K562 (cell line): Measurements from ENCODE around the gene FAM43B. TPM values are rescaled to one million over a fixed set of nuclear protein-coding genes. Genes with fewer than 3 reads are reported as not detected.

ENCODE experiments used
- ATF1 ChIP-seq, 2 experiments: fragments of 450-650 bp in 1 of 2; IDR thresholded peaks; 2 replicates each; pipeline ENCODE4 v1.6.1; 2016; ENCODE audit warnings: missing compliant biosample characterization in 1 of 2, missing genetic modification characterization in 1 of 2
- BCLAF1 ChIP-seq, 2 experiments: fragments of 450-650 bp in 1 of 2; IDR thresholded peaks; 2 replicates each; pipeline ENCODE4 v1.6.1; 2011 to 2017; ENCODE audit warnings: low read depth in 2 of 2, antibody characterized with exemption in 1 of 2, borderline replicate concordance in 1 of 2, low read length in 1 of 2, mild to moderate bottlenecking in 1 of 2, mixed read lengths in 1 of 2; ENCODE audit not compliant: control insufficient read depth in 1 of 2
- BCOR ChIP-seq: fragments of 450-650 bp; IDR thresholded peaks from 2 replicates; pipeline ENCODE4 v1.6.1; 2016
- FOXJ2 ChIP-seq: fragments of 200-800 bp; sonication (Bioruptor generic); IDR thresholded peaks from 2 replicates; pipeline ENCODE4 v1.6.1; 2016; ENCODE audit warnings: missing genetic modification characterization, missing compliant biosample characterization
- GATAD2B ChIP-seq: fragments of 450-650 bp; IDR thresholded peaks from 2 replicates; pipeline ENCODE4 v1.6.1; 2017; ENCODE audit warnings: mild to moderate bottlenecking, borderline replicate concordance
- HEY1 ChIP-seq: fragments of 250-450 bp; sonication (Bioruptor Pico); IDR thresholded peaks from 2 replicates; pipeline ENCODE4 v1.5.0; 2020; ENCODE audit warnings: mild to moderate bottlenecking, moderate library complexity, borderline replicate concordance
- KLF10 ChIP-seq: fragments of 250-450 bp; sonication (Bioruptor Pico); IDR thresholded peaks from 2 replicates; pipeline ENCODE4 v1.6.1; 2021; ENCODE audit warnings: matching md5 sums
- RBM17 ChIP-seq: fragments of 200-400 bp; formaldehyde crosslinking; IDR thresholded peaks from 2 replicates; pipeline ENCODE4 v1.6.1; 2017; ENCODE audit warnings: low read depth, mild to moderate bottlenecking, low read length, borderline replicate concordance
- SMAD1 ChIP-seq: fragments of 150-350 bp; IDR thresholded peaks from 2 replicates; pipeline ENCODE4 v1.6.1; 2014; ENCODE audit warnings: low read length, low read depth; ENCODE audit not compliant: partially characterized antibody
- SMARCC2 ChIP-seq: fragments of 450-650 bp; IDR thresholded peaks from 2 replicates; pipeline ENCODE4 v1.6.1; 2017; ENCODE audit warnings: antibody characterized with exemption, moderate library complexity, mild to moderate bottlenecking, low read depth
- SNAPC5 ChIP-seq: fragments of 250-450 bp; sonication (Bioruptor Pico); IDR thresholded peaks from 2 replicates; pipeline ENCODE4 v1.8.0; 2021; ENCODE audit warnings: moderate library complexity, mild to moderate bottlenecking, inconsistent platforms
- SNRNP70 ChIP-seq: fragments of 200-400 bp; formaldehyde crosslinking; optimal IDR thresholded peaks from 2 replicates; pipeline ENCODE3; 2017; ENCODE audit warnings: low read depth, low read length
- SP1 ChIP-seq: sonication (generic); formaldehyde crosslinking; IDR thresholded peaks from 2 replicates; pipeline ENCODE4 v1.8.1; 2022; ENCODE audit warnings: mild to moderate bottlenecking, missing genetic modification reagents
- TCFL5 ChIP-seq: fragments of 250-450 bp; sonication (Bioruptor Pico); conservative IDR thresholded peaks from 2 replicates; pipeline ENCODE4 v1.6.1; 2021; ENCODE audit warnings: mild to moderate bottlenecking, moderate library complexity, matching md5 sums
- THAP7 ChIP-seq: fragments of 250-450 bp; sonication (Bioruptor Pico); IDR thresholded peaks from 2 replicates; pipeline ENCODE4 v1.5.0; 2021
- THRAP3 ChIP-seq: fragments of 450-650 bp; IDR thresholded peaks from 2 replicates; pipeline ENCODE4 v1.6.1; 2016; ENCODE audit warnings: mild to moderate bottlenecking, inconsistent platforms, borderline replicate concordance
- ZBTB9 ChIP-seq: fragments of 450-650 bp; formaldehyde crosslinking; IDR thresholded peaks from 2 replicates; pipeline ENCODE4 v1.4.0; 2020; ENCODE audit warnings: mild to moderate bottlenecking, moderate library complexity
- ZNF133 ChIP-seq: fragments of 250-450 bp; sonication (Bioruptor Pico); IDR thresholded peaks from 2 replicates; pipeline ENCODE4 v1.4.0; 2020; ENCODE audit warnings: mild to moderate bottlenecking
- ZNF224 ChIP-seq: sonication (generic); formaldehyde crosslinking; IDR thresholded peaks from 2 replicates; pipeline ENCODE4 v1.8.0; 2022; ENCODE audit warnings: mild to moderate bottlenecking, missing genetic modification reagents
- ZNF274 ChIP-seq: IDR thresholded peaks from 2 replicates; pipeline ENCODE4 v1.6.1; 2011; ENCODE audit warnings: low read depth, mild to moderate bottlenecking, low read length, moderate library complexity, borderline replicate concordance
- ZNF507 ChIP-seq: conservative IDR thresholded peaks from 2 replicates; pipeline ENCODE4 v1.6.1; 2017; ENCODE audit warnings: missing genetic modification characterization, missing compliant biosample characterization
- polyA plus RNA-seq, 8 experiments: library from polyadenylated mRNA; depleted of rRNA in 4 of 8; stranded (reverse) in 5 of 8; unstranded in 3 of 8; fragments of >200 nt; fragmentation: Nextera tagmentation in 2 of 8; fragmentation: Illumina TruSeq in 1 of 8; extraction: Ambion mirVana in 2 of 8; extraction: Trizol in 1 of 8; gene quantifications; 2 replicates each; pipeline versions ENCODE4 v1.2.1 to v1.2.3, GENCODE V29; 2011 to 2014; ENCODE audit warnings: inconsistent platforms in 1 of 8, missing spikeins in 1 of 8
- total RNA-seq, 7 experiments: library from RNA; depleted of rRNA in 6 of 7; stranded (reverse); fragments of >200 nt in 6 of 7; fragmentation: Illumina TruSeq in 2 of 7; extraction: Trizol in 2 of 7; gene quantifications; 2 replicates each; pipeline versions ENCODE4 v1.2.1 to v1.2.3, GENCODE V29; 2011 to 2021; ENCODE audit warnings: low replicate concordance in 1 of 7
- TF ChIP-seq, protein P1 (sequence below): sonication (generic); formaldehyde crosslinking; IDR thresholded peaks from 2 replicates; pipeline ENCODE4 v1.8.1; 2023; ENCODE audit warnings: mild to moderate bottlenecking, missing genetic modification reagents

Gene FAM43B
- total and polyA plus RNA-seq, 9 of the 15 experiments (the other 6 are each of a cell fraction or from before 2014, with no cell fraction given), result not detected

- TF ChIP-seq TCFL5 (CRISPR knock-in tag), result no peak
- TF ChIP-seq ZNF507 (tag), result no peak
- TF ChIP-seq SP1, result peak; percentile 34; the same call in 1 of the 2 replicates
- no peak for TF ChIP-seq SNRNP70
- TF ChIP-seq BCLAF1 (IDR thresholded peaks at IDR 0.05; ENCODE audit: borderline replicate concordance in 1 of 2, control insufficient read depth in 1 of 2, low read depth in 2 of 2, low read length in 1 of 2), result no peak
- no peak for TF ChIP-seq FOXJ2 (tag)
- TF ChIP-seq SMARCC2, result no peak
- TF ChIP-seq ZNF133 (CRISPR knock-in tag), result no peak
- TF ChIP-seq ZNF274, result no peak
- TF ChIP-seq RBM17, result no peak
- TF ChIP-seq GATAD2B, result no peak
- no peak for TF ChIP-seq THRAP3
- no peak for TF ChIP-seq ZNF224 (CRISPR knock-in tag)
- TF ChIP-seq, protein P1, sequence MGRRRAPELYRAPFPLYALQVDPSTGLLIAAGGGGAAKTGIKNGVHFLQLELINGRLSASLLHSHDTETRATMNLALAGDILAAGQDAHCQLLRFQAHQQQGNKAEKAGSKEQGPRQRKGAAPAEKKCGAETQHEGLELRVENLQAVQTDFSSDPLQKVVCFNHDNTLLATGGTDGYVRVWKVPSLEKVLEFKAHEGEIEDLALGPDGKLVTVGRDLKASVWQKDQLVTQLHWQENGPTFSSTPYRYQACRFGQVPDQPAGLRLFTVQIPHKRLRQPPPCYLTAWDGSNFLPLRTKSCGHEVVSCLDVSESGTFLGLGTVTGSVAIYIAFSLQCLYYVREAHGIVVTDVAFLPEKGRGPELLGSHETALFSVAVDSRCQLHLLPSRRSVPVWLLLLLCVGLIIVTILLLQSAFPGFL (CRISPR knock-in tag), result no peak
- no peak for TF ChIP-seq SNAPC5
- TF ChIP-seq THAP7 (CRISPR knock-in tag), result no peak
- TF ChIP-seq SMAD1, result peak; percentile 47
- no peak for TF ChIP-seq ZBTB9 (CRISPR knock-in tag)
- TF ChIP-seq BCOR, result peak; percentile 92
- TF ChIP-seq HEY1 (CRISPR knock-in tag), result no peak
- TF ChIP-seq ATF1 (CRISPR knock-in tag; IDR thresholded peaks at IDR 0.05), result no peak
- TF ChIP-seq ATF1 (tag; IDR thresholded peaks at IDR 0.05), result no peak
- no peak for TF ChIP-seq KLF10 (CRISPR knock-in tag)
These were observed 30.2 kb upstream of the FAM43B start (continued) for GRCh38 chr1:20521960-20522861.
